ENCODE data around the gene AKT1S1.
"Not testable (repeated sequence)": the region's sequence is repeated elsewhere in the genome, so short reads cannot be mapped to it uniquely, and the experiment has no call there.

The AKT1S1 gene

DNA sequence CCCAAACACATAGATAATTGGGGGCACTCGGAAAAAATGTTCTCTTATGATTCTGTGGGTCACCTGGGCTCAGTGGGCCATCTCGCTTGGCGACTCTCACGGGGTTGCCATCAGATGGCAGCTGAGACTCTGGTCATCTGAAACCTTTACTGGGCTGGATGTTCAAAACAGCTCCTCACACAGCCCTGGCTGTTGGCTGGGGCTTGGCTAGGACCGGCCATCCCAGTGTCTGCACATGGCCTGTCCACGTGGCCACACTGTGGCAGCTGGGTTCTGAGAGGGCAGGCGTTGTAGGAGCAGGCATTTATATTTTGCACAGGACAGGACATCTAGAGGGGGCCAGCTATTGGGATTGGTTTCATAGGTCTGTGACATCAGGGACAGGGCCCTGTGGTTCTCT is 43.6 kb downstream of the AKT1S1 start:
- no peak for DNase-seq

DNA sequence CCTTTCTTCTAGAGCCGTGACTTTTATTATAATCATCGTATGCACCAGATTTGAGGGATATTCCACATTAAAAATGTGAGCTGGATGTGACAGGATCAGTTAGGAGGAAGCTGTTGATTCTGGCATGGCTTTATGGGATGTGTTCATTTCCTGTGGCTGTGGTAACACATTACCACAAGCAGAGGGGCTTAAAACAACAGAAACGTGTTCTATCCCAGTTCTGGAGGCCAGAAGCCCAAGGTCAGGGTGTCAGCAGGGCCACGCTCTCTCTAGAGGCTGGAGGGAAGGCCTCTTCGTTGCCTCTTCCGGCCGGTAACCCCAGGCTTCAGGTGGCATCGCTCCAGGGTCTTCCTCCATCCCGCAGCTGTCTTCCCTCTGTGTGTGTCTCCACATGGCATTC is 44.6 kb downstream of the AKT1S1 start:
- no peak for DNase-seq

DNA sequence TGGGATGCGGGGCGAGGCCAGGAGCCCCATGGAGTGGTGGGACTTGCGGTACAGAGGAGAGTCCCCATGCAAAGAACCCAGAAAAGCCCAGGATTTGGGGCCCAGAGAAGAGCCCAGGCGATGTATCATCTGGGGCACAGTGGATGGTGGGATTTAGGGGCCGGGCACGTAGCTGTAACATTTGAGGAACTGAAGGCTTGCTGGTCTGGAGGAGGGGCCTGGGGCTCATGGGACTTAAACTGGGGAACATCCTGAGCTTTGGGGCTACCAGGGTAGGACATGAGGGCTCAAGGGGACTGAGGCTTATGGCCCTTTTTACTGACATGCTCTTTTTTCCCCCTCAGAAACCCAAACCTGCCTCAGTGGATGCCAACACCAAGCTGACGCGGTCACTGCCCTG is 45.6 kb downstream of the AKT1S1 start:
- DNase-seq = no peak

DNA sequence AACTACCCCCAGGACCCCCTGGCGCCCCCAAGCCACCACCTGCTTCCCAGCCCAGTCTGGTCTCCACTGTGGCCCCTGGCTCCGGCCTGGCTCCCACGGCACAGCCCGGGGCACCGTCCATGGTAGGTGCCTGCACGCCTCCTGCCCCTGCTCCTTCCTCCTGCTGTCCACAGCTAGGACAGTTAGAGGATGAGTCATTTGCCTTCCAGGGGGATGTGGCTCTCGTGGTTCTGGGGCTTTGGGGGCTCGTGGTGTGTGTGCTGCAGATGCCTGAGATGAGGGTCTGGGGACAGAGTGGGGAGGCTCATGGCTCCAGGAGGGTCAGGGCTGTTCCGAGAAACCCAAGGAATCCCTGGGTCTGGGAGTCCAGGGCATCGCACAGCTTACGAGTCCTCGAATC is 46.4 kb downstream of the AKT1S1 start:
- DNase-seq = no peak

DNA sequence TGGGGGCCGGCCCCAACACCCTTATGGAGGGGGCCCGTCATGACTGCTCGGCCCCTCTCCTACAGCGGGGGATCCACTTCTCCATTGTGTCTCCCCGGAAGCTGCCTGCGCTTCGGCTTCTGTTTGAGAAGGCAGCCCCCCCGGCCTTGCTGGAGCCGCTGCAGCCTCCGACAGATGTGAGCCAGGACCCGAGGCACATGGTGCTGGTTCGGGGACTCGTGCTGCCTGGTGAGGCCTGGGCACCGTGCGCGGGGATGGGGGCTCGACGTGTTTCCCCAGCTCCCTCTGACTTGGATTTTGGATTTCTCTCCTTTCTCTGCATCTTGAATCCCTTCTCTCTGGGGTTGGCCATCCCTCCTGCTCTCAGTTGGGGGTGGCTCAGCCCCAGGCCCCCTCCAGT is 47.4 kb downstream of the AKT1S1 start:
- DNase-seq = no peak

DNA sequence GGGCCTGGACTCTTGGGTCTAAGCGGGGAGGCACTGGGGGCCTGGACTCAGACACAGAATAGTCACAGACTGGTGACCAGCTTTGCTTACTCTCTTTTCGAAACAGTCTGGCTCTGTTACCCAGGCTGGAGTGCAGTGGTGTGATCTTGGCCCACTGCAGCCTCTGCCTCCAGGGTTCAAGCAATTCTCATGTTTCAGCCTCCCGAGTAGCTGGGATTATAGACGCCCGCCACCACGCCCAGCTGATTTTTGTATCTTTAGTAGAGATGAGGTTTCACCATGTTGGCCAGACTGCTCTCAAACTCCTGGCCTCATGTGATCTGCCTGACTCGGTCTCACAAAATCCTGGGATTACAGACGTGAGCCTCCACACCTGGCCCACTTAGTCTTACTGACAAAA is 48.0 kb downstream of the AKT1S1 start:
- no peak for DNase-seq

DNA sequence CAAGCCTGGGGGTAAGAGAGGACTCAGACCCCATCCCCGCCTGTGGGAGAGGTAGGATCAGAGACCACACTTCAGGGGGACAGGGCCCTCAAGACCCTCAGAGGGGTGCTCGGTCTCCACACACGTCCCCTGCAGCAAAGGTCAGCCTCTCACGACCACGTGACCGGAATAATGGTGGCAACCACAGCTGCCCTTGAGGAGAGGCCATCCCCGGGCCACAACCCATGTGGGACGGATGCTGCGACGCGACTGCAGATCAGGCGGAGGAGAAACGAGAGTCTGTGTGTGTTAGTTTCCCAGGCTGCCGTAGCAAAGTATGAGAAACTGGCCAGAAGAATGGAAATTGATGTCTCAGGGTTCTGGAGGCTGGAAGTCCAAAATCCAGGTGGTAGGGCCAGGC is 50.1 kb downstream of the AKT1S1 start:
- DNase-seq = no peak

DNA sequence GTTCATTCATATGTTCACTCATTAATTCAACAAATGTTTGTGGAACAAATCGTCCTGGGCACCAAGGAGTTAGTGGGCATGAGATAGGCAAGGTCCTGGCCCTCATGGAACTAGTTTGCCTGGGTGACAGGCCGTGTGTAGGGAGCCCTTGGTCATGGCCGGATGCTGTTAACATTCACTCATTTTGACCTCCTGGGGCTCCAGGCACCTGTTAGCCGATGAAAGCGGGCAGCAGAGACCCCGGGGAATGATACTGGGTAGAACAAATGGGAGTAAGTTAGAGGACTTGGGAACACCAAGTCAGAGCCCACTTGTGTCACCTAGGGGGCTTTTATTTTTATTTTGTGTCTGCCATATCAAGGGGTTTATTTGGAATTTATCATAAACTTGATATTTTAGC is 52.5 kb downstream of the AKT1S1 start:
- DNase-seq = no peak

DNA sequence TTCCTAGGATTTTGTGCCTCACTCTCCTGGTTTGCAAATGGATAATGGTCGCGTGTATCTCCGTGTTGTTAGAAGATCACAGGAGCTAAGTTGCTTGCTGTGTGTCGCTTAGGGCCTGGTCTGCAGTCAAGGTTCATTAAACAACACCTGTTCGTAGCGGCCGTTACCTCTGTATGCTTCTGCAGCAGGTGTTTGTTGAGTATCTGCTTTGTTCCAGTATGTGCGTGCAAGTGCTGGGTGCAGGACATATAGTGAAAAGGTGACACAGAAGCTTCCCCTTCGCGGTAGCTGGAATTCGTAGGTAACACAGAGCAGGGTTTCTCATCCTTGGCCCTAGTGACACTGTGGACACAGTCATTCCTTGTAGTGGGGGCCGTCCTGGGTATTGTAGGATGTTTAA is 53.7 kb downstream of the AKT1S1 start:
- no peak for DNase-seq

DNA sequence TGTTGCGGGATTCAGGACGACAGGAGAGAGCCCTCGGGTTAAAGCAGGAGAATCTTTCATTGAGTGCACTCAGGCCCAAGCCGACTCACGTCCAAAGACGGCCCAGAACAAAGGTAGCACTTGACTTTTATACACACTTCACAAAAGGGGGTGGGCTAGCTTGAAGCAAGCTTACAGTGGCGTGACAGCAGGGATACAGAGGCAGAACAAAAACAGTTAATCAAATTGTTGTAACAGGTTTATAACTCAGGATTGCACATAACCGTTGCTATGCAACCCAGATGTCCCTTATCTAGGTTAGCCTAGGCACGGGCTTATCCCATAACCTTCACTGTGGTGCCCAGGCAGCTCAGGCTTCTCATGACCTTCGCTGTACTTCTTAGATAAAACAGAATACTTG is 57.0 kb downstream of the AKT1S1 start:
- no peak for DNase-seq

DNA sequence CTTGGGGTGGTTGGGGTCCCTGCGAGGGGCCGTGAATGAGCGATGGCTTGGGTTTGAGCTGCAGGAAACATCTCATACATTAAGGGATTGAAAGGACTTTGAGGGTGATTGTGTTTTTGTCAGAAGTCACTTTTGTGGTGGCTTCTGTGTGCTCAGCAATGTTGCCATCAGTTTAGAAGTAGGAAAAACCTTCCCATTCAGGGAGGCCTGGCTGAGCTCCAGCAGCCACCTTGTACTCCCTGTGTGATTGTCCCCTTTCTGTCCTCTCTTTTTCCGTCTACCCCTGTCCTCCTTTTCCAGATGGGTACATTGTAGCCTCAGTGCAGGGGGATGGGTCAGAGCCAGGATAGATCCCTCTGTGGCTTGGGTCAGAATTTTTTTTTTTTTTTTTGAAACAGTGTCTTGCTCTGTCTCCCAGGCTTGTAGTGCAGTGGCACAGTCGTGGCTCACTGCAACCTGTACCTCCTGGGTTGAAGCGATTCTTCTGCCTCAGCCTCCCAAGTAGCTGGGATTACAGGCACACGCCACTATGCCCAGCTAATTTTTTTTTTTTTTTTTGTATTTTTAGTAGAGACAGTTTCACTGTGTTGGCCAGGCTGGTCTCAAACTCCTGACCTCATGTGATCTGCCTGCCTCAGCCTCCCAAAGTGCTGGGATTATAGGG is 57.6 kb downstream of the AKT1S1 start:
- not testable (repeated sequence) for DNase-seq
